GM19238 (cell line): Measurements from ENCODE around the gene MED26.

Source experiments
- DNase-seq: peaks from one replicate; pipeline ENCODE4 v3.0.0; 2011; ENCODE audit warnings: low spot score; ENCODE audit not compliant: insufficient read length

Gene MED26

DNA sequence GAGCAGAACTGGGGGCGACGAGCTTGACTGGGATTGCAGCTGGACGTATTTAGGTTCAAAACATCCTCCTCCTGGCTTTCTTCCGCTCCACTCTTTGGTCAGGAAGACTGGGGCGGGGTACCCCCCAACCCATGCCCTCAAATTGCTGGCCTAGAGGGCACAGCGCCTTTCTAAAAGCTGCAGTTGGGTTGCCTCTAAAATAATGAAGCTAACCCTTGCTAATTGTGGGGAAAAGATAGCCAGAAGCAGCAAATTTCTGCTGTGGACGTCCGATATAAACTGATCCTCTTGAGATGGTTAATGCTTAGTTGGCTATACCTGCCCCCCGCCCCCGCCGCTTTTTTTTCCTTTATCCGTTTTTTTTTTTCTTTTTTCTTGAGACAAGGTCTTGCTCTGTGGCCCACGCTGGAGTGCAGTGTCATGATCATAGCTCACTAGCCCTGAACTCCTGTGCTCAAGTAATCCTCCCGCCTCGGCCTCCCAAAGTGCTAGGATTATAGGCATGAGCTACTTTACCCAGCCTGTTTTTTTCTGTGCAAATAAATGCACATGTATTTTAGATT lies 85.0 kb downstream of the MED26 start:
- no peak for DNase-seq

DNA sequence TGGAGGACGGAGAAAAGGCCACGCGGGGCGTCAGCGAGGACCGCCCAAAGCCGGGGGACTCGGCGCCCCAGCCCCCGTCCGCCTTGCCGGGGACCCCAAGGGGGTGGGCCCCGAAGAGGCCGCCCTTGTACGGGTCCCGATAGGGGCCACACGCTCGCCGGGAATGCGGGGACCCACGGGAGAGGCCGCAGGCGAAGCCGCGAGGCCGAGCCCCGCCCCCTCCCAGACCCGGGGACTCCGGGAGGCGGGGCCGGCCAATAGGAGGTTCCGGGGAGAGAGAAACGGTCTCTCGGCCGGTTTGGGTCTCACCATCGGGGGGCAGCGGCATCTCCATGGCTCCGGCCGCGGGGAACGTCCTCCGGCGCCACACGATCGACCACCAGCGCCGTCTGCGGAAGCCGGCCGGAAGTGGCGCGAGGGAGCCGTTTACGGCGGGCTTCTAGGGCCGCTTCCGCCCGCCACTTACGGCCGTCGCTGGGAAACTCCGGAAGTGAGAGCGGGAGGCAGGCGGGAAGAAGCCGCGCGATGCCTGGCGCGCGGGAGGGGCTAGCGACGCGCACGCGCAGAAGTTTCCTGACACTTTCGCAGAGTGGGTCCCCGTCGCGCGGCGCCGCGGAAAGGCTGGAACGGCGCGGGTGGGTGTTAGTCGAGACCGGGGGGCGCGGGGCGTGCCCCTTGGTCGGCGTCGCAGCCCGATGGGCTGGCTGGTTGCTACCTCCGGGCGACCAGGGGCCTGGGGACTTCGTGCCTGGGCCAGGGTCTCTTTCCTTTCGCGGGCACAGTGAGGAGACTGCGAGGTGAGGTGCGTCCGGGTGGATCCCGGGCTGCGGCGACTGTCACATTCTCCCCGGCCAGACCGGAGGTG lies 85.7 kb downstream of the MED26 start, which contains the start of gene CHERP:
Gene CHERP, minus strand, starts transcription at position 393 of the 865 bp plus-strand sequence. Its CDS starts 59 bp downstream, at position 334.
- peak; percentile 89 for DNase-seq

DNA sequence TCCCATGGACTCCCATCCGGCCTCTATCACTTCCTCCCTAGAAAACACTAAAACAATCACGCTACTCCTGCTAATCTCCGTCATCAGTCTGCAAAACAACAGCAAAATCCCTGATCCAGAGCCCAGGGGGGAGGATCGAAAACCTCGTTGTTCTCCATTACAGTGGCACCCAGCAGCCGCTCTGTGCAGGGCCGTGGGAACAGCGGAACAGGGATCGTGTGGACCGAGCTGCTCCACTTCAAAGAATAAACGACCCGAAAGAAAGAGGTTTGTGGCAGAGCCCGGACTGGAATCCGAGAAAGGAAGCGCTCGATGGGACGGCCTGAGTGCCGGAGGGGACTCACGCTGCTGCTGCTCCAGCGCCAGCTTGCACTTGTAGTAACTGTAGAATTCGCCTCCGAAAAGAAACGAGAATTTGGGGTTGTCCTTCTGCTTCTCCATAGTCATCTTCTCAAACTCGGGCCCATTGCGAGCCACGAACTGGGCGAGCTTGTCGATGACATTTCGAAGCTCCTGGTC lies 86.4 kb downstream of the MED26 start:
- DNase-seq: no peak

DNA sequence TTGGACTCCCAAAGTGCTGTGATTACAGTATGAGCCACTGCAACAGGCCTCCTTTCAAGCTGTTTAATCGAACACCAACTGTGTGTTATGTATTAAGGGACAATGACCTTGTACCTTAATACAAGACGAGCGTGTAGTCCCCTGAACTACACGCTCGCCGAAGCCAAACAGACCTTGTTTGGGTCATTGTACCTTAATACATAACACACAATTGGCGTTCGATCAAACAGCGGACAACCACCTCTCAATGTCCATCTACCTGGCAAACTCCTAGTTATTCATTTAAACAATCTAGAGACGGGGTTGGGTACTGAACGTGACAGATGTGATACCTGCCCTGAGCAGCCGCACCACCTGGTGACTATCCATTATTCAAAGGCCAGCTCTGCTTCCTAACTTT lies 87.1 kb downstream of the MED26 start:
- DNase-seq: no peak

DNA sequence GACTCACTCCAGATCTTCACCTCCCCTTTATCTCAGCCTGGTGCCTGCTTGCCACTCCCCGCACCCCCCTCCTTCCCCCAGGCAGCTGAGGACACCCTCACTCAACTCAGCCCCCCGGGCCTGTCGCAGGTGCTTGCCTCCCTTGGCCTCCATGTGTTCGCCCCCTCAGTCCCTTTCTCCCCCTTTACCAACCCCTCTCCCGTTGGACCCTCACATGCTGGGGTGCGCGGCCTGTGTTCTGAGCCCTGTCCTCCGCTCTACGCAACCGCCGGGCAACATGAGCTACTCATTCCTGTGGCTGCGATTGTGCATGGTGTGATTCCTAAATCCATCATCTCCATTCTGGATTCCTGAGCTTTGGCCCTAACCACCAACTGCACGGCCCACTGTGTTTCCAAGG lies 90.9 kb downstream of the MED26 start:
- no peak for DNase-seq

DNA sequence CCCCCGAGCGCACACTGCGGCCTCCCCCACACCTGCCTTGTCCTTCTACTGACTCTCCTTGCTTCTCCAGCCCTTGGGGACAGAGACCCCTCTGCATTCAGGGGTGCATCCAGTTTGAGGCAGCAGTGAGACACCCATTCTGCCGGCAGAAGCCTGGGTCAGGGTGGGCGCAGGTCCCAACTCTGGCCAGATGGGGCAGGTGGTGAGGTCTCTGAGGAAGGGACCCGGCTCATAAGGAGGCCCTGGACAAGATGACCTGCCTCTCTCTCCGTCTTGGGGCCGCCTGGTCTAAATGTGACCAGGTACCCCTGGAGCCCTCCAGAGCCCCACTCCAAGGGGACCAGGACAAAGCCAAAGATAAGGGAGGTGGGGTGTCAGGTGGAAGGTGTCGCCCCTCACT lies 91.9 kb downstream of the MED26 start:
- DNase-seq: no peak

DNA sequence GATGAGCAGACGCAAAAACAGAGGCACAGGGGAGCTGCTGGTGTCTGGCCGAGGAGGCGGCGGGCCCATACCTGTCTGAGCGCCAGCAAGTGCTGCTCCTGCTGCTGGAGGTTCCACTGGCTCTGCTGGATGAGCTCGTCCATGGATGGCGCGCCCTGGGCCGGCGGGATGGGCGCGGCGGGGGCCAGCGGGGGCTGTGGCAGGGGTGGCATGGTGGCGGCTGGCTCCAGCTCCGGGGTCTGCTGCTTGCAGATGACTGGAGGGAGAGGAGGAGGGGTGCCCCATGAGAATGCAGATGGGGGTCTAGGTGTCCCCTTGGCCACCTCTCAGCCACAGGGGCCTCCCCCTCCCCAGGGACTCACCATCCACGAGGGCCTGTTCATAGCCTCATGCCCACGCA lies 92.6 kb downstream of the MED26 start:
- no peak for DNase-seq

DNA sequence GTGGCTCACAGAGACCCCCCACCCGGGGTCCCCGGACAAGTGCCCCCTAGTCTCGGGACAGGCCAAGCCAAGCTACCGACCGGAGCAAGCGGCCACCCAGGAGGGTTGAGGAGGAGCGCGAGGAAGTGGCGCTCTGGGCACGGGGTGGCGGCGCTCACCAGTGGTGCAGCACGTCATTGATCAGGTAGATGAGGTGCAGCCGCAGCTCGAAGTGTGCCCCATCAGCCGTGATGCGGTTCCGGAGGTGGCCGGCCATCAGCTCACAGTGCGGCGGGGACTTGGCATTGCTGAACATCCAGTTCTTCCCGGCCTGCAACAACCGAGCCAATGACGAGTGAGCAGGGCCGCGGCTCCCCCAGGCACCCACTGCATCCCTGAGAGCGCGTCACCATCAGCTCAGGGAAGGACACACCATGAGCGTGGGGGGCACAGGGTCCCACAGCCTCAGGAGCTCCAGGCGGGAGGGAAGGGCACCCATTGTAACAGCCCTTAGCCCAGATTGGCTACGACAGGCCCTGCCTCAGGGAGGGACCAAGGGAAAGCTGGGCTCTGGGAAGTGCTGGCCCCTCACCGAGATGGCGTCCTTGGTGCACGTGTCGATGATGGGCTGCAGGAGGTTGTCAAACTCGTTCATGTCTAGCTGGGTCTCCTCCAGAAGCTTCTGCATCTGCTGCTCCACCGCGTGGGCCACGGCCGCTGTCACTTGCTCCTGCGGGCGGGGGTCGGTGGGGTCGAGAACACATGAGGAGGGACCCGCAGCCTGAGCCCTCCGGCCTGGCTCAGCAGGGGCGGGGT lies 95.4 kb downstream of the MED26 start:
- DNase-seq: no peak

DNA sequence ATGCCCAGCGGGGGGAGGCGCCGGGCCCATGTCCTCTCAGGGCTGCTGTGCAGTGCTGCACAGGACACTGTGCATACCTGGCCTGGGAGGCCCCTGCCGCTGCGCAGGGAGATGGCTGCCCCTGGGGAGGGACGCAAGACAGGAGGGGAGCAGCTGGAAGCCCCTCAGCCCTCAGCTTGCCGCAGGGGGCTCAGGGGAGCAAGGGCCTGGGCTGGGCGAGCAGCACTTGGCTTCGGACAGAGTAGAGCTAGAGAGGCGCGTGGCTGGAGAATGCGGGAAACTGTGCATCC lies 96.7 kb downstream of the MED26 start:
- DNase-seq: no peak

DNA sequence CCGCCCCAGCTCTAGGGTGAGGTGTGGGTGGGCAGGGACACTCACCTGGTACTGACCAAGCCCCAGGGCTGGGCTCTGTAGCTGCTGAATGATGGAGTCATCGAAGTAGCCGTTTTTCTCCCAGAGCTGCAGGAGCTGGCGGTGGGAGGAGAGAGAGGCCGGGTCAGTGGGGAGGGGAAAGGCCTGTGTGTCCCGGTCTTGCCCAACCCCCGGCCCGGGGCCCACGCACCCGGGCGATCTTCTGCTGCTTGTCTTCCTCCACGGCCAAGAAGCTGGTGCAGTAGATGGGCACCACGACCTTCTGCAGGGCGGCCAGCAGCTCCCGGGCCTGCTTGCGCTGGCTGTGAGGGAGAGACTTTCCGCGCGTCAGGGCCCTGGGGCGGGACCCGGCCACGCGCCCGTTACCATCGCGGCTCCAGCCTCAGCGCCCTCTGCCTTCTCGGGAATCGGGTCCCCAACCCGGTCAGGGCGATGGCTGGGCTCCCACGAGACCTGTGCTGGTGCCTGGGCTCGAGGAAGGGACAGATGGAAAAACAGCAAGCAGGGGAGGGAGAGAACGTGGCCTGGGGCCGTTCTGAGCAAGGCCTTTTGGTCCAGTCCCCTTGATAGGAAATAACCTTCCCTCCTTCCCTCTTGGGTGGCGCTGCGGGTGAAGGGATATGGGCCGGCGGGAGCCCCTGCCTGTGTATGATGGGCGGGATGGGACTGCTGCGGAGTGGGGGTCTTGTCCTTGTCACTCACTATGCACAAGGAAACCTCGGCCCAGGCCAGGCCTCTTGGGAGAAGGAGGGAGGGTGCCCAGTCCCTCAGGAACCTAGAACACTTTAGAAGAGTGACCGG lies 97.2 kb downstream of the MED26 start:
- no peak for DNase-seq

DNA sequence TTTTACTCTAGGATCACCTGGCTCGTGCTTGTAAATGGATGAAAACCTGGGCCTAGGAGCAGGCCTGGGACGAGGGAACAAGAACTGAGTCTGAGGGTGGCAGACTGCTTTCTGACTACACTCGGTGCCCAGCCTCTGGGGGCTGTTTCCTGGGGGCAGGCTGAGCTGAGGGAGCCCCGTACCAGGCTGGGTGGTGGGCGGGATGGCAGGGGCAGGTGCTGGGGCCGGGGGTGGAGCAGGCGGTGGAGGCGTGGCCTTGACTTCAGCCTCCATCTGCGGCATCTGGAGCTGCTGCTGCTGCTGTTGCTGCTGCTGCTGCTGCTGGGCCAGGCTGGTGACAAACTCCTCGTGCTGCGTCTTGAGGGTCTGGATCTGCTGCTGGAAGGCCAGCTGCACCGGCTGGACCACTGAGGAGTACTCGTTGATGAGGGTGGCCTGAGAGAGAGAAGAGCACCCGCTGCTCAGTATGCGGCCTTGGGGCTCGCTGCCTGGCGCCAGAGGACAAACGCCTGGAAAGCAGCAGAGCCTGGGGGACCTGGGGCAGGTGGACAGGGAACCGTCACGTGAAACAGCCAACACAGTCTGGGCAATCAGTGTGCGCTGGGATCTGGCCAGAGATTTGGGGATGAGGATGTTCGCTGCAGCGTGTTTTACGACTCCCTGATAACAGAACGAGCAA lies 98.4 kb downstream of the MED26 start:
- no peak for DNase-seq

DNA sequence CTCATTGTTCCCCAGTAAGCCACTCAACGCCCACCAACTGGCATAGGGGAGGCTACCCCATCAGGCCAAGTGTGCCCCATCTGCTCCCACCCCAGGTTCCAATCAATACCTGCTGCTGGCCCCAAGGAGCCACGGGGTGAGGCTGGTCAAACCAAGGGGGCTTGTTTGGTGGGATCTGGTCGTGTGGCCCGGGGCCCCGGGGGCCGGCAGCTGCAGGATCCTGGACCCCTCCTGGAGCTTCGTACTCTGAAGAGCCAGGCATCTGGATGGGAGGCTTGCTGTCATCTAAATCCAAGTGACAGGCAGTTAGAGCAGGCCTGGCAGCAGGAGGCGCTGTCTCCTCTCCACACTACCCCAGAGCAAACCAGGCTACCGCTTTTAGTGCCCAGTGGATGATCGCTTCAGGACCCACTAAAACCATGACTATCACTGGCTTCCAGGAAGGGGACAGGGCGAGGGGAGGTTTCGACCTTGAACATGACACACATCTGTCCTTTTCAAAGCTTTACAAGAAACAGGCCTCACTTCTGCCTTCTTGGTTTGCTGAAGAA lies 100.0 kb downstream of the MED26 start:
- peak; percentile 40 for DNase-seq

DNA sequence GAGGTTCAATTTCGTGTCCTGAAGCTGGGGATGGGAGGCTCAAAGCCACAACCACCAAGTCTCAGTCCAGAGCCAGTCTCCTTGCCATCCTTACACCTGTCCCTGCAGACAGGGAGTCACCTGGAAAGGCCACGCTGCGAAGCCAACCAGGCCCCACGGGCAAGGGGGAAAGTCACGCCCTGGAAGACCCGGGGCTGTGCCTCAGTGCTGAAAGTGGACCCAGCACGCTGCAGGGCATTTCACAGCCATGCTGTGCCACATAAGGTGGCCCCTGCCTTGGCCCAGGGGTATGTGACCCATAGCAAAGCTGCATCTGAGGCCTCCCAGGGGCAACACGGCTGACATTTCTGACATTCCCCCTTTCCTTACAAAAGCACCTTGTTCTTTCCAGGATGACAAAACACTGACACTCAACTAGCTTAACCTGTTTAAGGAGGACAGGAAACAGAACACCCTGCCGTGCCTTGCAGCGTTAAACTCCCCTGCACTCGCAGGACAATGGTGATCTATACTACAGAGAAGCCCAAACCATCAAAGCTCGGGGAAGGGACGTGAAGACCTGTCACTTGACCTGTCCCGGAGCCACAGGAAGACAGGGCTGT lies 100.6 kb downstream of the MED26 start:
- no peak for DNase-seq

DNA sequence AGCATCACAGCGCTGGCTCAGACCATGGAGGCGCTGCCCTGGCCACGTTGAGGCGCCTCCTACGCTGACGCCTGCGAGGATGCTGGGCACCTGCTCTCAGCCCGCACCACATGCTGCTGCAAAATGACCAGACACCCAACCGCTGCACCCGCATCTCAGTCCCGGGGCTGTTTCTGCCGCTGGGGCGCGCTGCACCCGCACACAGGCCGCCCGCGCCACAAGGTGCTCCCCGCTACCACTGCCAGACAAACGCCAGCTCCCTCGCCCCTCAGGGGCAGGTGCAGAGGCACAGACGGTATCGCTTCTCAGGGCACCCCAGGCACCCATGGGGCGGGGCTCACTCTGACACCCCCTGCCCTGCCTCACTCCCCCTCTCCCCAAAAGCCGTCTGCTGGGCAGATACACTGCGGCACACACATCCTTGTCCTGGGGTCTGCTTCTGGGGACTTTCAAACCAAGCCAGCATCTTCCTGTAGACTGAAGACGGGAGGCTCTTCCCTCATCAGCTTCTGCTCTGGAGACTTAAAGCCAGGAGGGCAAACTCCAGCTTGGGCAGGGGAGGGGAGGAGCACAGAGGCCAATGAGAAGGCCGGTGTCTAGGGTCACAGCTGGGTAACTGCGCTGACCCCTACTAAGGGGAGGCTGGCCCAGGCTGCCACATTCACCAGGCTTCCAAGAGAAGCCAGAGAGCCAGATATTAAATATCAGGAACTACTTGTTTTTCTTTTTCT lies 102.1 kb downstream of the MED26 start:
- no peak for DNase-seq

DNA sequence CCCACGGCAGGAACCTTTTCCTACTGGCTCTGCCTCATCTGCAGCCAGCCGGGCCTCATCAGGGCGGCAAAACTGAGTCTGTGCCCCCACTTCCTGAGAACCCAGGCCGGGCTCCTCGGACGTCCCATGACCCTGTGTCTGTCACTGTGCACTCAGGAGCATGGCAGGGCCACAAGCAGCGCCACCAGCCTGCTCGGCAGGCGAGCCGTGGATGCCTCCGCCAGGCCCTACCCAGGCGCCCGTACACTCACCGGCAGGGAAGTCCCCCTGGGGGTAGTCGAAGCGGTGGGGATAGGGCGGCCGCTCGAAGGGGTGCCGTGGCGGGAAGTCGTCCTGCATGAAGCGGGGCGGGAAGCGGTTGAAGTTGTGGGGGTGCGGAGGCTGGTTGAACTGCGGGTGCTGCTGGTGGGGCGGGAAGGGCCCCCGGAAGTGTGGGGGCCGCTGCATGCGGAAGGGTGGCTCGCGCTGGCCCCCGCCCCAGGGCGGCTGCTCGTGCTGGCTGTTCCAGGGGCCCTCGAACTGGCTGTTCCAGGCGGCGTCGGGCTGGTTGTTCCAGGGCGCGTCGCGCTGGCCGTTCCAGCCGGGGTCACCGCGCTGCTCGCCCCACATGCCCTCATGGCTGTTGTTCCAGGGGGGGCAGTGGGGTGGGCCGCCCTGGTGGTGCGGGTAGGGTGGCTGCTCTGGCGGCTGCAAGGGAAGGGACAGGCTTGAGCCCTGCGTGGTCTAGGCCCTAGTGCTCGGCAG lies 102.8 kb downstream of the MED26 start:
- DNase-seq: no peak
